BJ (cell line): ENCODE results near the gene BORCS6. TPM values are rescaled to one million over a fixed set of nuclear protein-coding genes. Genes with fewer than 3 reads are reported as not detected.

Experiments
- CTCF ChIA-PET: fragments of 350-600 bp; formaldehyde crosslinking; extraction: SDS; loops from one replicate; lab custom pipeline; 2021; ENCODE audit warnings: antibody characterized with exemption, inconsistent platforms; lab: Yijun Ruan, JAX
- POLR2A ChIA-PET: fragments of 300-600 bp; sonication (Branson Sonifier 250); formaldehyde crosslinking; extraction: SDS; loops from one replicate; lab custom pipeline; 2021; ENCODE audit warnings: antibody characterized with exemption; lab: Charles Lee
- DNase-seq: peaks from one replicate; pipeline ENCODE4 v3.0.0-alpha.2; 2011; ENCODE audit warnings: low read depth
- H3K27me3 ChIP-seq: 2 replicates; pipeline ENCODE4 v1.6.0; 2011; ENCODE audit warnings: low read length; ENCODE audit not compliant: control insufficient read depth, insufficient read depth
- H3K36me3 ChIP-seq: 2 replicates; pipeline ENCODE4 v1.5.1; 2011; ENCODE audit warnings: low read length; ENCODE audit not compliant: control insufficient read depth, insufficient read depth
- H3K4me3 ChIP-seq: 2 replicates; pipeline ENCODE4 v1.5.1; 2011; ENCODE audit warnings: low read depth, mild to moderate bottlenecking, control low read depth, low read length
- CTCF ChIP-seq: IDR thresholded peaks from 2 replicates; pipeline ENCODE4 v1.5.1; 2011; ENCODE audit warnings: low read depth, mild to moderate bottlenecking, control low read depth, inconsistent platforms, low read length, moderate library complexity; ENCODE audit not compliant: insufficient read depth
- polyA plus RNA-seq: library from polyadenylated mRNA; depleted of rRNA; stranded (reverse); fragments of >200 nt; gene quantifications from 2 replicates; pipeline ENCODE4 v1.2.3, GENCODE V29; 2011

Gene BORCS6
- polyA plus RNA-seq, 1 experiment: 4.5 TPM

GRCh38 chr17:8156246-8156992, 33.6 kb downstream of the BORCS6 start:
- Histone ChIP-seq H3K36me3 (peaks cover 12% of the 10 kb centered on the region), H3K27me3 (no peaks in the 10 kb centered on the region), H3K4me3 (peak overlapping the region; percentile 48)
- CTCF ChIA-PET: interaction anchor here (0.9 to 4.2 kb wide), 11 partner anchors 15 to 144 kb away, joined by 3 to 32 read pairs (median 4); partner anchors contain the start of gene ALOXE3
- 0 out of 2 replicates have a peak, but pooled peaks have one; percentile 7 for TF ChIP-seq CTCF
- DNase-seq: peak; percentile 100
- POLR2A ChIA-PET: interaction anchor here (0.5 to 0.9 kb wide), 4 partner anchors 18 to 918 kb away, joined by 3 to 6 read pairs (median 3); no protein-coding TSS in a partner anchor

GRCh38 chr17:8155996-8156245, 34.1 kb downstream of the BORCS6 start:
- TF ChIP-seq CTCF: no peak
- no peak for DNase-seq
- Histone ChIP-seq H3K4me3 (peak overlapping the region; percentile 48), H3K27me3 (no peaks in the 10 kb centered on the region), H3K36me3 (peaks cover 11% of the 10 kb centered on the region)
- POLR2A ChIA-PET: interaction anchor here (0.5 kb wide), 1 partner anchor 918 kb away, joined by 3 read pairs; no protein-coding TSS in a partner anchor
- CTCF ChIA-PET: interaction anchor here (0.9 to 4.2 kb wide), 6 partner anchors 19 to 70 kb away, joined by 3 to 32 read pairs (median 10); partner anchors contain the start of gene ALOXE3

- H3K27me3 ChIP-seq: no peaks in the 10 kb centered on the region
- TF ChIP-seq CTCF: no peak
- ChIA-PET CTCF (interaction anchor here (1.0 to 4.2 kb wide), 3 partner anchors 21 to 71 kb away, joined by 3 to 32 read pairs (median 22); partner anchors contain the start of gene ALOXE3), POLR2A (no interaction called here)
- no peak for DNase-seq
- peak overlapping the region; percentile 48 for H3K4me3 ChIP-seq
- H3K36me3 ChIP-seq: peaks cover 8% of the 10 kb centered on the region
These were observed 34.6 kb downstream of the BORCS6 start for GRCh38 chr17:8155231-8155995.

- Histone ChIP-seq H3K36me3 (peaks cover 9% of the 10 kb centered on the region), H3K27me3 (no peaks in the 10 kb centered on the region), H3K4me3 (no peak overlapping the region)
- DNase-seq: no peak
- CTCF ChIA-PET: interaction anchor here (0.8 to 4.2 kb wide), 6 partner anchors 9 to 67 kb away, joined by 3 to 22 read pairs (median 4); no protein-coding TSS in a partner anchor
- POLR2A ChIA-PET: interaction anchor here (1.2 kb wide), 1 partner anchor 19 kb away, joined by 3 read pairs; no protein-coding TSS in a partner anchor
- TF ChIP-seq CTCF: no peak
These were observed 35.3 kb downstream of the BORCS6 start for GRCh38 chr17:8154608-8155155.
